Measurements from ENCODE around the gene CFAP20.
"Not testable (repeated sequence)": the region's sequence is repeated elsewhere in the genome, so short reads cannot be mapped to it uniquely, and the experiment has no call there.

Gene CFAP20

DNA sequence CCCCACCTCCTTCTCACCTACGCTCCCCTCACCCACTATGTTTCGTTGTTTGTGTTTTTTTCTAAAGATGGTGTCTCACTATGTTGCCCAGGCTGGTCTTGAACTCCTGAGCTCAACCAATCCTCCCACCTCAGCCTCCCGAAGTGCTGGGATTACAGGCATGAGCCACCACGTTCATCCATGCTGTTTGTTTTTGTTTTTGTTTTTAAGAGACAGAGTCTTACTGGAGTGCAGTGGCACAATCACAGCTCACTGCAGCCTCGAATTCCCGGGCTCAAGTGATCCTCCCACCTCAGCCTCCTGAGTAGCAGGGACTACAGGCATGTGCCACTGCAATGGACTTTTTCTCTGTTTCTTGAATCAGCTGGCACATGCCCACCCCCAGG, 33.6 kb downstream of the CFAP20 start:
- not testable (repeated sequence) for DNase-seq

GRCh38 chr16:58094791-58095574, 34.2 kb downstream of the CFAP20 start:
- no peak for DNase-seq

DNA sequence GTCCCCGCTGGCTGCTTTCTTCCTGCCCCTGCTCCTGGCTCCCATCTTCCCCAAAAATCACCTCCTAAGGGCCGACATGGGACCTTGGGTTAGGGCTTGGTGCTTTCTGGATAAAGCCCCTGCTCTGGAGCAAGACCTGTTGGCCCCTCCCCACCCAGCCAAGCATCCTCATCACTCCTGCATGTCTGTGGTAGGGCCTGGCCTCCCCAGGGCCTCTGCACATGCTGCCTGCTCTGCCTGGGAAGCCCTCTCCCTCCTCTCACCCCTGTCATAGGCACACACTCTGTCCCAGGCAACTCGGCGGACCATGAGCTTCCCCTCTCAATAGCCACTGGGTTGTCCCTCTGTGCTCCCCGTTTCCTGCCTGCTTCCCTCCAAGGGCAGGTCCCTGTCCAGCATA, 35.2 kb downstream of the CFAP20 start:
- DNase-seq = no peak

- DNase-seq = not testable (repeated sequence)
These were observed 38.8 kb downstream of the CFAP20 start for GRCh38 chr16:58090396-58090795.

DNA sequence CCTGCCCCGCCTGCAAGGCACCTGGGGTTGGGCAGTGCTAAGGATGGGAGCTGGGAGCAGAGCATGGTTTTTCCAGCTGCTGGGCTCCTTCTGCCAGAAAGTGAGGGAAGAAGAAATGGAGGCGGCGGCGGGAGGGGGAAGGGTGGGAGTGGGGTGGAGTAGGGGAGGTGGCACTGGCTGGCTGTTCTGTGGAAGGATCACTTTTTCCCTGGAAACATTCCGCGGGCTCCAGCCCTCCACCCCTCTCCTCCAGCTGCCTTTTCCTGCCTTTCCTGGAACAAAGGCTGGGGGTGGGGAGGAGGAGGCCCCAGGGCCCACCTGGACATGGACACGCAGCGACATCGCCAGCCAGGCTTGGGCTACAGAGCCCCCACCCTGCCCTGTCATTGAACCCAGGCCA, 41.1 kb downstream of the CFAP20 start:
- DNase-seq = no peak

DNA sequence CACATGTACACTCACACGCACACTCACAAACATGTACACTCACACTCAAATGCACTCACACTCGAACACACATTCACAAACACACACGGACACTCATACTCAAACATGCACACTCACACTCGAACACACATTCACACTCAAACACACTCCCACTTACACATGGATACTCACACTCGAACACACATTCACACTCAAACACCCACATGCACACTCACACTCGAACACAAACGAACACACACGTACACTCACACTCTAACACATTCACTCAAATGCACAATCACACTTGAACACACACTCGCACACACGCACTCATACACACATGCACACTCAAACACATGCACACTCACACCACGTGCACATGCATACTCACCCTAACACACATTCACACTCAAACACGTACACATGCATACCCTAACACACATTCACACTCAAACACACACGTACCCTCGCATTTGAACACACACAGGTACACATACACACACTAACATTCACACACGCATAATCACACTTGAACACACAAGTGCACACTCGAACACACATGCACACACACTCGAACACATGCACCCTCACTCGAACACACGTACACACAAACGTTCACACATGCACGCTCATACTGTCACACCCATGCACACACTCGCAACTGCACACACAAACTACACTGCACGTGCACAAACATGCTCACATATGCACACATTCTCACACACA, 41.8 kb downstream of the CFAP20 start:
- no peak for DNase-seq

- no peak for DNase-seq
These were observed 42.6 kb downstream of the CFAP20 start for GRCh38 chr16:58086381-58087208.

DNA sequence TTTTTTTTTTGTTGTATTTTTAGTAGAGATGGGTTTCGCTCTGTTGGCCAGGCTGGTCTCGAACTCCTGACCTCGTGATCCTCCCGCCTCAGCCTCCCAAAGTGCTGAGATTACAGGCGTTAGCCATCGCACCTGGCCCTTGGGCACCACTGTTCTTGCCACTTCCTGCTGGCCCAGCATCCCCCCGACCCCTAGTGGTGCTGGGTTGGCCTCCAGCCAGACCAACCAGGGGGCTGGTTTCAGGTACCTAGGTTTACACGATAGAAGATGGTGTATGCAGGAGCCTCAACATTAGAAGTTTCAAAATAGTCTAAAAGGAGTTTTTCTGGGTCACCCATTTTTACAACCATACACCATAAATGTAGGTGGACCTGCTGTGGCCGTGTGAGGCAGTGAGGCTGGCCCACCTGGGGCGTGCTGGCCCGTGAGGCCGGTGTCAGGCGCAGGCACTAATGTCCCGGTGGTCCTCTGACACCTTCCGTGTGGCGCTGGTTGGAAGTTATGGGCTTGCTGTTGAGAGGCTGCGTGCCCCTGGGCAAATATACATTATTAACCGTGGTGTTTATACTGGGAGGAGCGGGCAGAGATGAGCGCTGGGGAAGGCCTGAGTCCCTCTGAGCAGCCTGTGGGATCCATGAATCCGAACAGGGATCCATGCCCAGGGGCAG, 43.5 kb downstream of the CFAP20 start:
- DNase-seq = no peak

GRCh38 chr16:58085171-58085570, 44.0 kb downstream of the CFAP20 start:
- no peak for DNase-seq

GRCh38 chr16:58084635-58085034, 44.5 kb downstream of the CFAP20 start:
- no peak for DNase-seq

- DNase-seq = no peak
These were observed 46.8 kb downstream of the CFAP20 start for GRCh38 chr16:58082381-58082780.

- not testable (repeated sequence) for DNase-seq
These were observed 48.5 kb downstream of the CFAP20 start for GRCh38 chr16:58080657-58081056.

- no peak for DNase-seq
These were observed 51.4 kb downstream of the CFAP20 start for GRCh38 chr16:58077796-58078195.

- DNase-seq = no peak
These were observed 52.7 kb downstream of the CFAP20 start for GRCh38 chr16:58076514-58076913.

- DNase-seq = no peak
These were observed 54.5 kb downstream of the CFAP20 start for GRCh38 chr16:58074657-58075056.

DNA sequence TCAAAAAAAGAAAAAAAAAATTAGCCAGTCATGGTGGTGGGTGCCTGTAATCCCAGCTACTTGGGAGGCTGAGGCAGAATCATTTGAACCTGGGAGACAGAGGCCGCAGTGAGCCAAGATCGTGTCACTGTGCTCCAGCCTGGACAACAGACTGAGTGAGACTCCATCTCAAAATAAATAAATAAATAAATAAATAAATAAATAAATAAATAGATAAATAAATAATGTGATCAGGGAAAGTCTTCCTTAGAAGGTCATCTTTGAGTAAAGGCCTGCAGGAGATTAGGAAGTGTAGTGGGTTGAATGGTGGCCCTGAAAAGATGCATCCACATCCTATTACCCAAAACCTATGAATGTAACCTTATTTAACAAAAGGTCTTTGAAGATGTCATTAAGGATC, 56.1 kb downstream of the CFAP20 start:
- DNase-seq = not testable (repeated sequence)

GRCh38 chr16:58072134-58072533, 57.0 kb downstream of the CFAP20 start:
- DNase-seq = not testable (repeated sequence)

- DNase-seq = no peak
These were observed 58.6 kb downstream of the CFAP20 start for GRCh38 chr16:58070585-58070984.
